CD4-positive, CD25-positive, alpha-beta regulatory T cell (primary cell): ENCODE measurements around the gene PRXL2B. TPM values are rescaled to one million over a fixed set of nuclear protein-coding genes. Genes with fewer than 3 reads are reported as not detected.

ENCODE experiments used
- ATAC-seq, 2 donors: fragments of 150-1000 bp; cut with Tn5 transposase; one replicate each; pipeline ENCODE4 v1.10.0; 2021; ENCODE audit warnings: low read depth in 2 of 2, moderate number of reproducible peaks in 2 of 2, moderate library complexity in 1 of 2
- DNase-seq, 3 donors: peaks; one replicate each; pipeline versions ENCODE4 v3.0.0 to v3.0.0-alpha.2; 2012 to 2022; ENCODE audit warnings: mixed read lengths in 1 of 3
- H3K27ac ChIP-seq: one replicate; pipeline ENCODE4 v1.7.0; 2013; ENCODE audit warnings: mild to moderate bottlenecking, low read length; ENCODE audit not compliant: insufficient read depth, poor library complexity, severe bottlenecking
- H3K27me3 ChIP-seq: one replicate; pipeline ENCODE4 v1.7.0; 2013; ENCODE audit warnings: low read length; ENCODE audit not compliant: control insufficient read depth, insufficient read depth
- H3K36me3 ChIP-seq: one replicate; pipeline ENCODE4 v1.7.0; 2013; ENCODE audit warnings: mild to moderate bottlenecking, low read length, moderate library complexity; ENCODE audit not compliant: control insufficient read depth, insufficient read depth
- H3K4me1 ChIP-seq: 2 replicates; pipeline ENCODE4 v1.7.0; 2013; ENCODE audit warnings: mild to moderate bottlenecking, low read length; ENCODE audit not compliant: insufficient read depth, control insufficient read depth, poor library complexity, severe bottlenecking
- H3K4me3 ChIP-seq: one replicate; pipeline ENCODE4 v1.7.0; 2013; ENCODE audit warnings: low read depth, mild to moderate bottlenecking, low read length, moderate library complexity
- H3K9me3 ChIP-seq, 2 experiments: 1 replicate in 1 of 2; 2 replicates in 1 of 2; pipeline ENCODE4 v1.7.0; 2013; ENCODE audit warnings: low read length in 2 of 2, mild to moderate bottlenecking in 1 of 2, moderate library complexity in 1 of 2; ENCODE audit not compliant: control insufficient read depth in 2 of 2
- H3K27ac Mint-ChIP-seq, 3 donors: one replicate each; pipeline ENCODE4 v1.8.0; 2020 to 2022; ENCODE audit warnings: mild to moderate bottlenecking in 3 of 3, mixed read lengths in 3 of 3, moderate library complexity in 2 of 3
- H3K27me3 Mint-ChIP-seq: one replicate; pipeline ENCODE4 v1.8.0; 2022; ENCODE audit warnings: mild to moderate bottlenecking, mixed read lengths
- H3K36me3 Mint-ChIP-seq: one replicate; pipeline ENCODE4 v1.8.0; 2020; ENCODE audit warnings: mixed read lengths
- H3K4me1 Mint-ChIP-seq, 4 donors: one replicate each; pipeline ENCODE4 v1.8.0; 2020 to 2022; ENCODE audit warnings: mixed read lengths in 4 of 4, mild to moderate bottlenecking in 1 of 4
- H3K4me3 Mint-ChIP-seq, 4 donors: one replicate each; pipeline ENCODE4 v1.8.0; 2020 to 2022; ENCODE audit warnings: mild to moderate bottlenecking in 4 of 4, mixed read lengths in 4 of 4, moderate library complexity in 3 of 4
- H3K9me3 Mint-ChIP-seq, 7 donors: one replicate each; pipeline ENCODE4 v1.8.0; 2020 to 2022; ENCODE audit warnings: mixed read lengths in 7 of 7, mild to moderate bottlenecking in 3 of 7, moderate library complexity in 2 of 7
- polyA plus RNA-seq, 4 donors: library from polyadenylated mRNA; unstranded; fragments of 300-500 nt; fragmentation: Illumina TruSeq; gene quantifications; one replicate each; pipeline ENCODE4 v1.2.3, GENCODE V29; 2021
- total RNA-seq: library from RNA; stranded (reverse); gene quantifications from one replicate; pipeline ENCODE4 v1.2.3, GENCODE V29; 2022

PRXL2B gene
- total and polyA plus RNA-seq, 5 donors from 2014 or later: 24.5 to 31.1 (median 27.1) TPM

GRCh38 chr1:2542246-2542915, 44.2 kb upstream of the PRXL2B start:
- Mint-ChIP-seq H3K4me1 (peaks cover 0 to 15% (median 6%) of the 10 kb centered on the region in 4 donors), H3K27me3 (peaks cover 4% of the 10 kb centered on the region), H3K9me3 (no peaks in the 10 kb centered on the region), H3K36me3 (no peaks in the 10 kb centered on the region), H3K27ac (no peak overlapping the region), H3K4me3 (peak overlapping the region in 1 of 4 donors; percentile 28)
- ATAC-seq (no peak), DNase-seq (no peak)
- no peak overlapping the region for H3K4me3 ChIP-seq
- H3K9me3 ChIP-seq: no peaks in the 10 kb centered on the region
- H3K27ac ChIP-seq: no peak overlapping the region
- peaks cover 29% of the 10 kb centered on the region for H3K4me1 ChIP-seq
- no peaks in the 10 kb centered on the region for H3K36me3 ChIP-seq
- no peaks in the 10 kb centered on the region for H3K27me3 ChIP-seq

- H3K27me3 Mint-ChIP-seq: peaks cover 10% of the 10 kb centered on the region
- no peaks in the 10 kb centered on the region for H3K36me3 ChIP-seq
- H3K27me3 ChIP-seq: no peaks in the 10 kb centered on the region
- H3K4me1 Mint-ChIP-seq: peaks cover 0 to 22% (median 8%) of the 10 kb centered on the region in 4 donors
- ATAC-seq (peak in 1 of 2 donors; percentile 6), DNase-seq (peak; percentile 33 to 45 (median 33))
- no peak overlapping the region for H3K4me3 Mint-ChIP-seq
- no peaks in the 10 kb centered on the region for H3K36me3 Mint-ChIP-seq
- H3K4me3 ChIP-seq: no peak overlapping the region
- no peaks in the 10 kb centered on the region for H3K9me3 ChIP-seq
- no peak overlapping the region for H3K27ac Mint-ChIP-seq
- H3K9me3 Mint-ChIP-seq: no peaks in the 10 kb centered on the region
- no peak overlapping the region for H3K27ac ChIP-seq
- H3K4me1 ChIP-seq: peaks cover 40% of the 10 kb centered on the region
Measured at GRCh38 chr1:2543543-2544092, 43.0 kb upstream of the PRXL2B start.

GRCh38 chr1:2544093-2544874, 42.3 kb upstream of the PRXL2B start:
- H3K9me3 ChIP-seq: no peaks in the 10 kb centered on the region
- ATAC-seq (no peak), DNase-seq (no peak)
- Mint-ChIP-seq H3K4me1 (peaks cover 0 to 29% (median 10%) of the 10 kb centered on the region in 4 donors), H3K4me3 (no peak overlapping the region), H3K27ac (peak overlapping the region in 1 of 3 donors; percentile 20), H3K9me3 (no peaks in the 10 kb centered on the region), H3K36me3 (no peaks in the 10 kb centered on the region), H3K27me3 (peaks cover 11% of the 10 kb centered on the region)
- H3K36me3 ChIP-seq: no peaks in the 10 kb centered on the region
- no peak overlapping the region for H3K27ac ChIP-seq
- no peak overlapping the region for H3K4me3 ChIP-seq
- H3K4me1 ChIP-seq: peaks cover 45% of the 10 kb centered on the region
- no peaks in the 10 kb centered on the region for H3K27me3 ChIP-seq

DNA sequence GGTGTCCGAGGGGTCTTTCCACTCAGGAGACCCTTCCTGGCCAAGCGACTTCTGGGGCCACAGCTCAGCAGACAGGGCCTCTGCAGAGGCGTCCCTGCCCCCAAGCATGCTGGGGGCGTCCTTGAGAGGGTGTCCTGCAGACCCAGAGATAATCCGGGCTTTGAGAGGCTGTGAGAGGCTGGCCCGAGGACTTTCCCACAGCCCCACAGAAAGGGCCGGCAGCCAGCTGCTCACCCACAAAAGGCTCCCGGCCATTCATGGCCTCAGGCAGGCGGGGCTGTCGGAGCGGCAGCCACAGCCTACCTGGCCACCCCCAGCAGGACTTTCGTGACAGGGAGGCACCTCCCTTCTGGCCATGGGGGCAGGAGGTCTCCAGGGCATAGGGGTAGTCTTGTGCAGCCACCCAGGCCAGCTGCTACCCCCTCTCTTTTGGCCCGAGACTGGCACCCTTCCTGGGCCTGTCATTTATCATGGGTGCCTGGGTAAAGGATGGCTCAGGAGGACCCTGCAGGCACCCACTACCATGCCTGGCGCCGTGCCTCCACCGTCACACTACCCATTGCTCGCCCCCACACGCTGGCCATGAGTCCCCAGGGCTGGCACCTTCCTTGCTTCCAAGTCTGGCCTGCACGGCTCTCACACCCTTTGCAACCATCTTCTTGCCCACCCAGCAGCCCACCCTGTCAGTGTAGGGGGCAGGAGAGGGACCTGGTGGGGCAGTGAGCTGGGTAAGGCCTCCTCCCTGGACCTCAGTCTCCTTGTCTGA, 41.5 kb upstream of the PRXL2B start:
- Mint-ChIP-seq H3K9me3 (no peaks in the 10 kb centered on the region), H3K27me3 (peaks cover 13% of the 10 kb centered on the region), H3K4me1 (peaks cover 0 to 34% (median 10%) of the 10 kb centered on the region in 4 donors), H3K4me3 (peak overlapping the region; percentile 35 to 82 (median 48)), H3K27ac (no peak overlapping the region), H3K36me3 (no peaks in the 10 kb centered on the region)
- Histone ChIP-seq H3K27me3 (no peaks in the 10 kb centered on the region), H3K4me3 (no peak overlapping the region), H3K9me3 (no peaks in the 10 kb centered on the region), H3K27ac (peak overlapping the region; percentile 74), H3K36me3 (no peaks in the 10 kb centered on the region), H3K4me1 (peaks cover 52% of the 10 kb centered on the region)
- DNase-seq (no peak), ATAC-seq (no peak)

DNA sequence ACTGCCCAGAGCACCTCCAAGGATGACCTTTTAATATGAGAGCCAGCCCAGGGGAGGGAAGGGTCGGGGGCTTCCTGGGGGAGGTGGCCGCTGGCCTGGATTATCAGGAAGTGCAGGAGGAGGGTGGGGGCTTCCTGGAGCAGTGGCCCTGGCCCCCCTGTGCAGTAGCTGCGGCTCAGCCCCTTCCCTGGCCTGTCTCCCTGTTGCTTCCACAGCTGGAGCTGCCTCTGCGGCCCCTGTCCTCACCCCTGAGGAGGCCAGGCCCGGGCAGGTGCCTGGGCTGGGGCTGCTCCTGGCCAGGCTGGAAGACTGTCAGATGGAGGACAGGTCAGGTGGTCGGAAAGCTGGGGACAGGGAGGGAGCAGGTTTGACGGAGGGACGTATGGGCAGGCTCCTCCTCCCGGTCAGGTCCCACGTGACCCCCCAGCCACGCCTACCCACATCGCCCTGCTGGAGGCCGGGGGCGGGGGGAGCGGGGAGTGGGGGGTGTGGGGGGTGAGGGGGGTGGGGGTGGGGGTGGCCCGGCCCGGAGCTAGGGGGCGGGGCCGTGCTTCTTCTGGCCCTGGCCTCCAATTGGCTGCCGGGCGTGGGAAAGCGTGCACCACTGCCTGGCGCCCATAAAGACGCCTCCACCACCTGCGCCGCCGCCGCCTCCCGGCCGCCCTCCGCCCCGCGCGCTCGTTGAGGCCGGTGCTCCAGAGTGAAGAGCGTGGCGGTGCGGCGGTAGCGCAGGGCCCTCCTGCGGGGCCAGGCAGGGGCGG, 40.6 kb upstream of the PRXL2B start:
- peaks cover 49% of the 10 kb centered on the region for H3K4me1 ChIP-seq
- Mint-ChIP-seq H3K36me3 (no peaks in the 10 kb centered on the region), H3K27me3 (peaks cover 13% of the 10 kb centered on the region), H3K27ac (peak overlapping the region in 1 of 3 donors; percentile 98), H3K9me3 (no peaks in the 10 kb centered on the region), H3K4me1 (peaks cover 0 to 36% (median 10%) of the 10 kb centered on the region in 4 donors), H3K4me3 (peak overlapping the region; percentile 94 to 99 (median 95))
- no peaks in the 10 kb centered on the region for H3K27me3 ChIP-seq
- no peak overlapping the region for H3K4me3 ChIP-seq
- H3K36me3 ChIP-seq: no peaks in the 10 kb centered on the region
- DNase-seq (peak; percentile 85 to 94 (median 90)), ATAC-seq (peak; percentile 54 to 55)
- no peaks in the 10 kb centered on the region for H3K9me3 ChIP-seq
- peak overlapping the region; percentile 97 for H3K27ac ChIP-seq

DNA sequence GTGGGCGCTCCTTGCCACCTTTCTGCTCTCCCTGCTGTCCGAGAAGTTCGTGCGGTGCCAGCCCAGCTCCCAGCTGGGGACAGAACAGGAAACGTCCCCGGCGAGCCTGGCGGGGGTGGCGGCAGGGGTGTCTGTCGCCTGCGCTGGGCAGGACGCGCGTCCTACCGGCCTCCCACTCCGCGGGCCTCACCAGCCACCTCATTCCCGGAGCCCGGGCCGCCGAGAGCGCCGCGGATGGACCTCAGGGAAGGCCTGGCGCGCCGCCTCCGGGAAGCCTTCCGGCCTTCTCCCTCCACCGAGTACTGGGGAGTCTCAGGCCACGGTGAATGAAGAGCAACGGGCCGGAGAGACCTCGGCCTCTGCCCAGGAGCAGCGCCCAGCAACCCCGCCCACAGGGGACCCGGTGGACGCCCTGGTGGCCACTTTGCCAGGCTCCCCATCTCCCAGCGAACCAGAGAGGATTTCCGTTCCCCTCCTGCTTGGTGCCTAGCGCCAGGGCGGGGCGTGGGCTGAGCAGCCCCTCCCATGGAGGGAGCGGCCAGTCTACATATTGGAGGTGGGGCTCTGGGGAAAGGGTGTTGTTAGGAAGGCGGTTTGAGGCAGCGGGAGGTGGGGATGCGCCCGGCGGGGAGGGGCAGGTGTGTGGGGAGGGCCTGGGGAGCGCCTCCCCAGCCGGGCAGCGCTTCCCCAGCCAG, 39.9 kb upstream of the PRXL2B start:
- no peaks in the 10 kb centered on the region for H3K27me3 ChIP-seq
- H3K36me3 ChIP-seq: no peaks in the 10 kb centered on the region
- no peaks in the 10 kb centered on the region for H3K36me3 Mint-ChIP-seq
- H3K4me1 ChIP-seq: peaks cover 45% of the 10 kb centered on the region
- H3K4me3 Mint-ChIP-seq: peak overlapping the region; percentile 94 to 99 (median 95)
- ATAC-seq: peak; percentile 23 to 46
- H3K4me3 ChIP-seq: peak overlapping the region; percentile 55
- H3K27ac ChIP-seq: peak overlapping the region; percentile 97
- peaks cover 0 to 33% (median 8%) of the 10 kb centered on the region in 4 donors for H3K4me1 Mint-ChIP-seq
- peak; percentile 83 to 96 (median 85) for DNase-seq
- H3K27ac Mint-ChIP-seq: peak overlapping the region; percentile 95 to 98 (median 96)
- no peaks in the 10 kb centered on the region for H3K9me3 ChIP-seq
- H3K27me3 Mint-ChIP-seq: peaks cover 13% of the 10 kb centered on the region
- no peaks in the 10 kb centered on the region for H3K9me3 Mint-ChIP-seq
